ENCODE measurements around the gene SLC16A3. TPM values are rescaled to one million over a fixed set of nuclear protein-coding genes. Genes with fewer than 3 reads are reported as not detected.

Gene SLC16A3
- total RNA-seq, 4 donors from 2014 or later = 10.5 to 36.0 (median 21.4) TPM

DNA sequence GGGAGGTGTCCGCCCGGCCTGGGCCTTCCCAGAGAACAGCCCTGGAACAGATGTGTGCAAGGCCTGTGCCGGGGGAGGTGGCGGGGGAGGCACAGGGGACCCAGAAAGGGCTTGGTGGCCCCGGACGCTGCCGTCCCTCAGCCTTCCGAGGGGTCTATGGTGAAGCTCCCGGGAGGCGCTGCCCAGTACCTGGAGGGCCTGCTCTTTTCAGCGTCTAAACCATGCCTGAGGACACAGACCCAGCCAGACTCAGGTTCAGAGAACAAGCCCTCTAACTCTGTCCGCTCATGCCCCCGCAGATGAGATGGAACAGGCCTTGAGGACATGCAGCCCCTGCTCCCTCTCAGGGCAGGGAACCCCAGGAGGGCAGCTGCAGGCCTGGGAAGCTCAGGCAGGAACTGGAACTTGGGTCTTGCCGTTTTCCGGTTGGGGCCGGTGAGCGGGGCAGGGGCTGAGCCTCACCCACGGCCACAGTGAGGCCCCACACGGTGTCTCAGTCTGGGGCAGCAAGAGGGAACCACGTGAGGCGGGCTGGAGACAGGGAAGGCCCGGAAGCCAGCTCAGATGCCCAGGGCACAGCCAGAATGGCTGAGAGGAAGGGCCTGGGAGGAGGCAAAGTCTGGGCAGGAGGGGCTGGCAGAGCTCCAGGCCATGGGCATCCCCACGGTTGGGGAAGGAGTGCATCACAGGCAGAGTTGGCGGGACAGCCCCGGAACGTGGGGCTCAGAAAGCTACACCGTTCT is 12.5 kb downstream of the SLC16A3 start:
- WGBS, 2 donors = 33 to 39% methylated on average over 22 to 24 of the region's 27 CpGs
- Histone ChIP-seq H3K4me3 (peak overlapping the region in 1 of 4 donors; percentile 10), H3K4me1 (peaks cover 24 to 95% (median 73%) of the 10 kb centered on the region in 4 donors), H3K27ac (peak overlapping the region; percentile 70 to 91 (median 82)), H3K9me3 (no peaks in the 10 kb centered on the region), H3K36me3 (peaks cover 4 to 61% (median 30%) of the 10 kb centered on the region in 3 donors), H3K27me3 (no peaks in the 10 kb centered on the region)
- peak; percentile 59 to 67 for DNase-seq (ENCODE audit: low spot score in 2 of 2)
- TF ChIP-seq EP300 (IDR thresholded peaks at IDR 0.05) = peak in 1 of 2 donors; percentile 59
- TF ChIP-seq POLR2A (IDR thresholded peaks at IDR 0.05) = peak in 1 of 2 donors; percentile 11
- TF ChIP-seq CTCF (IDR thresholded peaks at IDR 0.05) = no peak

DNA sequence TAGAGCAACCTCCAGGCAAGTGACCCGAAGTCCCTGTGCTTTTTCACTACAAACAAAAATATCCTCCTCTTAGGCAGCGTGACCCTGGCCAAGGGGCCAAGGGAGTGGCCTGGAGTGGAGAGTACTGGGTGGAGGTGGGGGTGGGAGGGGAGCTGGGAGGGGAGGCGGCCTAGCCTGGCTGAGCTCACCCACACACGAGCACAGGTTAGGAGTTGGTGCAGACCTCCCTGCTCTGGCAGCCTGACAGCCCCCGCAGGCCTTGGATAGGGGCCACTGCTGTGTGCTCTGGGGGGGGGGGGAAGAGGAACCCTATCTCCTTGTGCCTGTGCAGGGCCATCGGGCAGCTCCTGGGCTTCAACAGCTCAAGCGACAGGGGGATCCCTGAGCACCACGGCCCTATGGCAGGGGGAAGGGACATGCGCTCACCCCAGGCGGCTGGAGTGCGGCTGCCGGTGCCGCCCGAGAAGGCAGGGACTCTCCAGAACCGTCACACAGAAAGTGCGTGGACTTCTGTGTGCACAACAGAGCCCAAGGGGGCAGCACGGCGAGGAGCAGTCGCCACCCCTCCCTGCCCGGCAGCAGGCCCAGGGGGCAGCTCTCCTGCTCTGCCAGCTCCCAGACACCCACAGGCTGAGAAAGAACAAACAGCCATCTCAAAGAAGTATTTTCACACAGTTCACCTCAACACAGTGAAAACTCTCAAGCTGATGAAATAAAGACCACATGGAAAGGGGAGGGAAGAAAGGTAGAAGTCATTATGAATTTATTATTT is 13.3 kb downstream of the SLC16A3 start:
- H3K27ac ChIP-seq = peak overlapping the region; percentile 70 to 91 (median 82)
- H3K4me1 ChIP-seq = peaks cover 24 to 95% (median 76%) of the 10 kb centered on the region in 4 donors
- peak in 1 of 2 donors; percentile 0 for TF ChIP-seq EP300 (IDR thresholded peaks at IDR 0.05)
- no peak for TF ChIP-seq POLR2A (IDR thresholded peaks at IDR 0.05)
- no peaks in the 10 kb centered on the region for H3K9me3 ChIP-seq
- H3K27me3 ChIP-seq = no peaks in the 10 kb centered on the region
- peaks cover 4 to 63% (median 30%) of the 10 kb centered on the region in 3 donors for H3K36me3 ChIP-seq
- H3K4me3 ChIP-seq = peak overlapping the region in 1 of 4 donors; percentile 10
- WGBS, 2 donors = 16 to 21% methylated on average over 19 of the region's 20 CpGs
- no peak for DNase-seq (ENCODE audit: low spot score in 2 of 2)

GRCh38 chr17:82242698-82242976 is 13.8 kb downstream of the SLC16A3 start:
- TF ChIP-seq POLR2A (IDR thresholded peaks at IDR 0.05) (no peak), EP300 (IDR thresholded peaks at IDR 0.05) (no peak), CTCF (IDR thresholded peaks at IDR 0.05) (no peak)
- no peaks in the 10 kb centered on the region for H3K9me3 ChIP-seq
- WGBS, 2 donors = 67 to 77% methylated on average over 24 of the region's 24 CpGs
- no peak overlapping the region for H3K4me3 ChIP-seq
- H3K27me3 ChIP-seq = no peaks in the 10 kb centered on the region
- peaks cover 24 to 97% (median 80%) of the 10 kb centered on the region in 4 donors for H3K4me1 ChIP-seq
- H3K27ac ChIP-seq = peak overlapping the region; percentile 70 to 91 (median 82)
- peaks cover 4 to 63% (median 32%) of the 10 kb centered on the region in 3 donors for H3K36me3 ChIP-seq
- DNase-seq (ENCODE audit: low spot score in 2 of 2) = no peak

DNA sequence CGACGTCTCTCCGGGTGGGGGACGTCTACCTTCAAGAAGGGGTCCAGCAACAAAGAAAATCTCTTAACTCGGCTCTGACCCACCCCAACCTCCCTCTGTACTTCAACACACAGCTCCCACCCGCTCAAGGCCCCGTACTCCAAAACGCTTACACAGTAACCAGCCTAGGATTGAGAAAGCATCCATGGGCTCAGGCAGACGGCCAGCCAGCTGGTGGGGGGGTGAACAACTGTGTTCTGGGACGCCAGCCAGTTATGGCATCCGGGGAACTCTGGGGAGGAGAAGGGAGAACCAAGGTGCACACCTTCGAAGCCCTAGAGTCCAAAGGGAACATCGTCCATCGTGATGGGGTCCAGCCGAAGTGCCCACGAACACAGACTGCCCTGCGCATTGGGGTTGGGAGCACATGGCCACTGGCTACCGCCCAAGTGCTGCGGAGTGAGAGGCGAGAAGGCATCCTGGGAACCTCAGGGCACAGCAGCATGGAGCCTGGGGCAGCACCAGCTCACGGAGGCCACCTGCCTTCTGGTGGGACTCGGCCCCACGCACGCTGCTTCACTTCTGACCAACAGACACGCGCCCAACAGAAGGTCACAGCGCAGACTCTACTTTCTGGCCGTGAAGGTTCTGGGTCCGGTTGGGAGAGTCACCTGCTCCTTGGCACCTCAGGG is 14.3 kb downstream of the SLC16A3 start:
- no peak overlapping the region for H3K4me3 ChIP-seq
- peaks cover 4 to 63% (median 37%) of the 10 kb centered on the region in 3 donors for H3K36me3 ChIP-seq
- TF ChIP-seq EP300 (IDR thresholded peaks at IDR 0.05) (peak in 1 of 2 donors; percentile 52), CTCF (IDR thresholded peaks at IDR 0.05) (no peak), POLR2A (IDR thresholded peaks at IDR 0.05) (peak in 1 of 2 donors; percentile 23)
- peaks cover 24 to 97% (median 79%) of the 10 kb centered on the region in 4 donors for H3K4me1 ChIP-seq
- WGBS, 2 donors = 32 to 63% methylated on average over 18 to 29 of the region's 29 CpGs
- DNase-seq (ENCODE audit: low spot score in 2 of 2) = peak; percentile 71 to 83
- peak overlapping the region; percentile 70 to 91 (median 82) for H3K27ac ChIP-seq
- no peaks in the 10 kb centered on the region for H3K27me3 ChIP-seq
- no peaks in the 10 kb centered on the region for H3K9me3 ChIP-seq

DNA sequence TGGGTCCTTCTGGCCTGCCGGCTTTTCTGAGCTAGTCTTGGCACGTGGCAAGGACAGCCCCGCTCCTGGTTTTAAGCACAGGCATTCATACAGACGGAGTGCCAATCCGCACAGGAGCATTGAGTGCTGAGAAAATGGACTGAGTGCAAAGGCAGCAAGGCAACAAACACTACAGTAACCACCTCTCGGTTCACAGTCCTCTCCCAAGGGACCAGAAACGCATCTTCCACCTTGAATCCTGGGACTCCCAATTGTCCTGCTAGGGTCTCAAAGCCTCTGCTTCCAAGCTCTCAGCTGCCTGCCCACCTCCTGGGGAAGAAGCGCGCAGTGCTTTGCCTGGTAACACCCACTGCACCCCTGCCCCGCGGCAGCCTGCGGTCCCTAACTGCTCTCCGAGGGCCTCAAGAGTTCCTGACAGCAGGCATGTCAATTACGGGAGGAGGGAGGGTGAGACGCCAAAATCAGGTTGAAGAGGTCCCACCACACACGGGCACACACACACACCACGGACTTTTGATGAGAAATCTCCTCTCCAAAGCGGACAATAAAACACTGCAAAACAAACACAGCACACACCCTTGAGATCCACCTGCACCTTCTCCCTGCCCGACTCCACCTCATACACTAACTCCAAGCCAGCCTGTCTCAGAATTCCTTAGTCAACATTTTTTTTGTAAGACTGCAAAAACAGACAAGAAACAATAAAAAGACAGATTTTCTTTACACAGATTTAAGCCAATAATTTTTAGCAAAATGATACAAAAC is 15.0 kb downstream of the SLC16A3 start:
- Histone ChIP-seq H3K4me1 (peaks cover 24 to 91% (median 72%) of the 10 kb centered on the region in 4 donors), H3K9me3 (no peaks in the 10 kb centered on the region), H3K27ac (peak overlapping the region in 3 of 4 donors; percentile 70 to 91 (median 85)), H3K27me3 (no peaks in the 10 kb centered on the region), H3K36me3 (peaks cover 4 to 66% (median 44%) of the 10 kb centered on the region in 3 donors), H3K4me3 (no peak overlapping the region)
- TF ChIP-seq POLR2A (IDR thresholded peaks at IDR 0.05) = no peak
- TF ChIP-seq EP300 (IDR thresholded peaks at IDR 0.05) = no peak
- no peak for DNase-seq (ENCODE audit: low spot score in 2 of 2)
- WGBS, 2 donors = 87 to 89% methylated on average over 18 to 19 of the region's 19 CpGs
